Endothelial cell of umbilical vein (primary cell): Measurements from ENCODE around the gene EVA1A. TPM values are rescaled to one million over a fixed set of nuclear protein-coding genes. Genes with fewer than 3 reads are reported as not detected.

ENCODE experiments used
- BruUV-seq: library from RNA; stranded (reverse); fragments of 400-500 nt; replicated peaks from 2 replicates; lab custom pipeline; 2021; lab: Mats Ljungman, UMichigan
- CTCF ChIA-PET: fragments of 300-600, 350-600 bp; sonication (Branson Sonifier 250); formaldehyde crosslinking; loops from one replicate; lab custom pipeline; 2021; ENCODE audit warnings: antibody characterized with exemption, inconsistent platforms; lab: Charles Lee
- POLR2A ChIA-PET: fragments of 300-600, 350-600 bp; sonication (Branson Sonifier 250); formaldehyde crosslinking; loops from one replicate; lab custom pipeline; 2021; ENCODE audit warnings: antibody characterized with exemption, inconsistent platforms; lab: Charles Lee
- DNase-seq: peaks from one replicate; pipeline ENCODE4 v3.0.0-alpha.2; 2011; ENCODE audit warnings: low read depth, low spot score
- FAIRE-seq: peaks from 2 replicates; lab custom pipeline; 2011; peaks lifted over from hg19 to GRCh38; lab: Jason Lieb, UNC
- H2AFZ ChIP-seq: 2 replicates; pipeline ENCODE4 v1.6.0; 2012; ENCODE audit warnings: low read depth, low read length, control low read depth, inconsistent platforms
- H3K27ac ChIP-seq: 2 replicates; pipeline ENCODE4 v1.5.1; 2011; ENCODE audit warnings: low read depth, mild to moderate bottlenecking, control low read depth, low read length, moderate library complexity; ENCODE audit not compliant: insufficient read depth
- H3K27me3 ChIP-seq, 2 experiments: 2 replicates each; pipeline versions ENCODE4 v1.6.0 to v1.6.1; 2011; ENCODE audit warnings: low read length in 2 of 2, mixed read lengths in 1 of 2; ENCODE audit not compliant: control insufficient read depth in 2 of 2, insufficient read depth in 2 of 2
- H3K36me3 ChIP-seq, 2 experiments: 2 replicates in 1 of 2; 3 replicates in 1 of 2; pipeline ENCODE4 v1.5.1; 2011; ENCODE audit warnings: low read length in 2 of 2, mild to moderate bottlenecking in 1 of 2, moderate library complexity in 1 of 2; ENCODE audit not compliant: control insufficient read depth in 2 of 2, insufficient read depth in 2 of 2; ENCODE audit errors: extremely low read depth in 1 of 2
- H3K4me1 ChIP-seq: 3 replicates; pipeline ENCODE4 v1.5.1; 2011; ENCODE audit warnings: mild to moderate bottlenecking, low read length; ENCODE audit not compliant: control insufficient read depth, insufficient read depth; ENCODE audit errors: extremely low read depth
- H3K4me2 ChIP-seq: 2 replicates; pipeline ENCODE4 v1.6.1; 2011; ENCODE audit warnings: low read length, control low read depth, mixed read lengths; ENCODE audit not compliant: insufficient read depth
- H3K4me3 ChIP-seq, 3 experiments: fragments of 200-600 bp in 1 of 3; sonication (generic), shearing (Covaris generic) in 1 of 3; replicated peaks in 1 of 3; 2 replicates each; pipeline ENCODE4 v1.5.1; 2011 to 2016; ENCODE audit warnings: control low read depth in 3 of 3, low read length in 3 of 3, mild to moderate bottlenecking in 2 of 3, inconsistent platforms in 1 of 3, low read depth in 1 of 3, moderate library complexity in 1 of 3; ENCODE audit not compliant: insufficient read depth in 1 of 3
- H3K79me2 ChIP-seq: 2 replicates; pipeline ENCODE4 v1.6.0; 2012; ENCODE audit warnings: low read length, inconsistent platforms; ENCODE audit not compliant: control insufficient read depth, insufficient read depth
- H3K9ac ChIP-seq: replicated peaks from 2 replicates; pipeline ENCODE3; 2011; ENCODE audit warnings: low read length, control low read depth; ENCODE audit not compliant: insufficient read depth; ENCODE audit errors: extremely low read depth
- H3K9me1 ChIP-seq: replicated peaks from 3 replicates; pipeline ENCODE4 v1.6.0; 2011; ENCODE audit warnings: mild to moderate bottlenecking, low read length; ENCODE audit not compliant: control insufficient read depth, insufficient read depth; ENCODE audit errors: extremely low read depth
- H3K9me3 ChIP-seq: replicated peaks from 2 replicates; pipeline ENCODE4 v1.5.1; 2012; ENCODE audit warnings: low read length, inconsistent platforms; ENCODE audit not compliant: control insufficient read depth, insufficient read depth
- H4K20me1 ChIP-seq: replicated peaks from 2 replicates; pipeline ENCODE3; 2011; ENCODE audit warnings: mild to moderate bottlenecking, low read length; ENCODE audit not compliant: control insufficient read depth, insufficient read depth; ENCODE audit errors: extremely low read depth
- EZH2 ChIP-seq: IDR thresholded peaks from 2 replicates; pipeline ENCODE4 v1.6.1; 2012; ENCODE audit warnings: borderline replicate concordance, low read depth, mild to moderate bottlenecking, moderate library complexity, low read length, inconsistent platforms; ENCODE audit not compliant: severe bottlenecking
- FOS ChIP-seq: IDR thresholded peaks from 2 replicates; pipeline ENCODE4 v1.6.1; 2011; ENCODE audit warnings: mild to moderate bottlenecking, low read length, moderate library complexity, borderline replicate concordance; ENCODE audit not compliant: insufficient read depth
- GATA2 ChIP-seq: IDR thresholded peaks from 2 replicates; pipeline ENCODE4 v1.7.0; 2011; ENCODE audit warnings: low read depth, mild to moderate bottlenecking, moderate library complexity, mixed read lengths, low read length; ENCODE audit not compliant: insufficient read length, insufficient read depth
- JUN ChIP-seq: IDR thresholded peaks from 2 replicates; pipeline ENCODE4 v1.6.1; 2011; ENCODE audit warnings: borderline replicate concordance, low read depth; ENCODE audit not compliant: insufficient read length, insufficient read depth
- MYC ChIP-seq: IDR thresholded peaks from one replicate; pipeline ENCODE4 v1.6.1; 2011; ENCODE audit warnings: mild to moderate bottlenecking, low read depth, low read length
- POLR2A ChIP-seq: IDR thresholded peaks from 2 replicates; pipeline ENCODE4 v1.6.1; 2012; ENCODE audit warnings: low read depth, mild to moderate bottlenecking, control low read depth, low read length
- POLR2AphosphoS5 ChIP-seq: IDR thresholded peaks from 2 replicates; pipeline ENCODE4 v1.6.1; 2012; ENCODE audit warnings: low read depth, mild to moderate bottlenecking, control low read depth, low read length, moderate library complexity; ENCODE audit not compliant: insufficient read depth
- dilution Hi-C: fragments of 300-500 bp; cut with MboI; formaldehyde crosslinking; loops from one replicate; pipeline ENCODE4 v1.15.0; 2019; ENCODE audit warnings: low sequenced_read_pairs; ENCODE audit not compliant: extremely low pct_ligation_motif_present
- intact Hi-C: fragments of 100-400 bp; cut with micrococcal nuclease; formaldehyde crosslinking; loops from one replicate; pipeline ENCODE4 v1.10.0; 2022
- polyA plus RNA-seq, 4 experiments: library from polyadenylated mRNA; depleted of rRNA in 3 of 4; stranded (reverse) in 3 of 4; unstranded in 1 of 4; fragments of >200 nt; gene quantifications; 2 replicates each; pipeline versions ENCODE4 v1.2.1 to v1.2.3, GENCODE V29; 2011 to 2012; ENCODE audit warnings: missing spikeins in 1 of 4
- total RNA-seq: library from RNA; stranded (reverse); gene quantifications from 2 replicates; pipeline ENCODE4 v1.2.3, GENCODE V29; 2021
- TF ChIP-seq, protein P1 (sequence below): IDR thresholded peaks from 2 replicates; pipeline ENCODE4 v1.6.1; 2011; ENCODE audit not compliant: insufficient read depth, insufficient read length
- TF ChIP-seq, protein P2 (sequence below), 2 donors: IDR thresholded peaks; 1 replicate in 1 of 2; 2 replicates in 1 of 2; pipeline ENCODE4 v1.5.1; 2011; ENCODE audit warnings: low read length in 2 of 2, mild to moderate bottlenecking in 2 of 2, moderate library complexity in 2 of 2, control low read depth in 1 of 2, inconsistent platforms in 1 of 2, low read depth in 1 of 2; ENCODE audit not compliant: insufficient read depth in 1 of 2; ENCODE audit errors: extremely low read depth in 1 of 2

The EVA1A gene
- total and polyA plus RNA-seq, 2 donors (not counting 3 experiments of a cell fraction or from before 2014, with no cell fraction given) = 52.6 to 66.5 TPM

- Histone ChIP-seq H3K4me3 (no peak overlapping the region), H4K20me1 (peaks cover 7% of the 10 kb centered on the region), H2AFZ (no peak overlapping the region), H3K36me3 (peaks cover 6 to 8% of the 10 kb centered on the region in 2 experiments), H3K27me3 (no peaks in the 10 kb centered on the region), H3K79me2 (peaks cover 42% of the 10 kb centered on the region), H3K9me3 (no peaks in the 10 kb centered on the region), H3K4me2 (no peak overlapping the region), H3K9ac (no peak overlapping the region), H3K9me1 (peaks cover 3% of the 10 kb centered on the region), H3K27ac (no peak overlapping the region), H3K4me1 (peaks cover 12% of the 10 kb centered on the region)
- POLR2A ChIA-PET = no interaction called here
- TF ChIP-seq JUN (no peak), FOS (no peak), POLR2AphosphoS5 (no peak), EZH2 (no peak), POLR2A (no peak)
- TF ChIP-seq, protein P1, sequence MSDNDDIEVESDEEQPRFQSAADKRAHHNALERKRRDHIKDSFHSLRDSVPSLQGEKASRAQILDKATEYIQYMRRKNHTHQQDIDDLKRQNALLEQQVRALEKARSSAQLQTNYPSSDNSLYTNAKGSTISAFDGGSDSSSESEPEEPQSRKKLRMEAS = no peak
- no peak for DNase-seq
- dilution Hi-C loops (no loop called here), intact Hi-C loops (loop anchor here (5.0 kb wide), 1 partner anchor 78 kb away; no protein-coding TSS in a partner anchor)
- CTCF ChIA-PET = interaction anchor here (1.4 to 2.2 kb wide), 2 partner anchors 15 to 22 kb away, joined by 6 to 7 read pairs; partner anchors contain the start of gene EVA1A
- BruUV-seq = no TSS peak
- no peak for FAIRE-seq
These were observed 15.4 kb downstream of the EVA1A start for GRCh38 chr2:75545387-75545786.

DNA sequence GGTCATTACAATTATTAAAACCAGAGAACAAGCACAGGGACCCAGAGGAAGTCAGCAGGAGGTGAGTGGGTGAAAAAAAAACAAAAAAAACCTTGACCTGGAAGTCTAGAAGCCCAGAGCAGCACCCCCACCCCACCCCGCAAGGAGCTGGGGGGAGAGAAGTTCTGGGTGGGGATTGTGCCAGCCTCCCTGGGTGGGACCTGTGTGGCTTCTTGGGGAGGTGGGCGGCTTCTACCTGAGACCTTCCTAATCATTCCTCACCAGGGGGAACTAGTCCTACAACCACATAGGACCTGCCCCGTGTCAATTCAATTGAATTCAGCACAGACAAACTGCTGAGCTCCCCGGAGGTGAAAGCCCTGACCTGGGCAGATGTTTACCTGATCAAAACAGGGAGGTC lies 17.3 kb downstream of the EVA1A start:
- CTCF ChIA-PET = no interaction called here

More for the DNA sequence above, 17.3 kb downstream of the EVA1A start:
- Histone ChIP-seq H3K27me3 (no peaks in the 10 kb centered on the region), H2AFZ (no peak overlapping the region), H4K20me1 (peaks cover 7% of the 10 kb centered on the region), H3K4me1 (peaks cover 10% of the 10 kb centered on the region), H3K9me1 (no peaks in the 10 kb centered on the region), H3K9ac (no peak overlapping the region), H3K36me3 (peaks cover 2 to 6% of the 10 kb centered on the region in 2 experiments), H3K9me3 (no peaks in the 10 kb centered on the region), H3K4me3 (no peak overlapping the region), H3K27ac (no peak overlapping the region), H3K4me2 (no peak overlapping the region), H3K79me2 (peaks cover 36% of the 10 kb centered on the region)
- POLR2A ChIA-PET = no interaction called here
- DNase-seq (no peak), FAIRE-seq (no peak)
- TF ChIP-seq, protein P1 = no peak
- TF ChIP-seq JUN = no peak
- TF ChIP-seq GATA2 = no peak
- TF ChIP-seq FOS = no peak
- no peak for TF ChIP-seq POLR2AphosphoS5
- TF ChIP-seq, protein P2, sequence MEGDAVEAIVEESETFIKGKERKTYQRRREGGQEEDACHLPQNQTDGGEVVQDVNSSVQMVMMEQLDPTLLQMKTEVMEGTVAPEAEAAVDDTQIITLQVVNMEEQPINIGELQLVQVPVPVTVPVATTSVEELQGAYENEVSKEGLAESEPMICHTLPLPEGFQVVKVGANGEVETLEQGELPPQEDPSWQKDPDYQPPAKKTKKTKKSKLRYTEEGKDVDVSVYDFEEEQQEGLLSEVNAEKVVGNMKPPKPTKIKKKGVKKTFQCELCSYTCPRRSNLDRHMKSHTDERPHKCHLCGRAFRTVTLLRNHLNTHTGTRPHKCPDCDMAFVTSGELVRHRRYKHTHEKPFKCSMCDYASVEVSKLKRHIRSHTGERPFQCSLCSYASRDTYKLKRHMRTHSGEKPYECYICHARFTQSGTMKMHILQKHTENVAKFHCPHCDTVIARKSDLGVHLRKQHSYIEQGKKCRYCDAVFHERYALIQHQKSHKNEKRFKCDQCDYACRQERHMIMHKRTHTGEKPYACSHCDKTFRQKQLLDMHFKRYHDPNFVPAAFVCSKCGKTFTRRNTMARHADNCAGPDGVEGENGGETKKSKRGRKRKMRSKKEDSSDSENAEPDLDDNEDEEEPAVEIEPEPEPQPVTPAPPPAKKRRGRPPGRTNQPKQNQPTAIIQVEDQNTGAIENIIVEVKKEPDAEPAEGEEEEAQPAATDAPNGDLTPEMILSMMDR (IDR thresholded peaks at IDR 0.05; ENCODE audit: extremely low read depth in 1 of 2, insufficient read depth in 1 of 2, low read depth in 1 of 2, low read length in 2 of 2) = no peak
- TF ChIP-seq MYC = no peak
- no peak for TF ChIP-seq POLR2A
- no peak for TF ChIP-seq EZH2
- dilution Hi-C loops (no loop called here), intact Hi-C loops (no loop called here)
- BruUV-seq = no TSS peak
